HG03432 (cell line): ENCODE data around the gene CTNNBL1.
A peak's percentile ranks its signal among the peaks of the same experiment; 100 is the strongest.

ENCODE experiments used
- ATAC-seq: cut with Tn5 transposase; IDR thresholded peaks from one replicate; pipeline ENCODE4 v1.9.1; 2021; ENCODE audit warnings: mild to moderate bottlenecking, moderate library complexity; ENCODE audit not compliant: unreplicated experiment

The CTNNBL1 gene

GRCh38 chr20:37775200-37775599 is 81.4 kb downstream of the CTNNBL1 start:
- no peak for ATAC-seq

- no peak for ATAC-seq
Observed at GRCh38 chr20:37776049-37776448, 82.2 kb downstream of the CTNNBL1 start.

- ATAC-seq = no peak
Observed at GRCh38 chr20:37776526-37776925, 82.7 kb downstream of the CTNNBL1 start.

- ATAC-seq = no peak
Observed at GRCh38 chr20:37777012-37777950, 83.5 kb downstream of the CTNNBL1 start.

GRCh38 chr20:37777988-37778659 is 84.3 kb downstream of the CTNNBL1 start:
- ATAC-seq = no peak

- ATAC-seq = no peak
Observed at GRCh38 chr20:37781626-37782025, 87.8 kb downstream of the CTNNBL1 start.

- ATAC-seq = no peak
Observed at GRCh38 chr20:37786043-37786442, 92.2 kb downstream of the CTNNBL1 start.

GRCh38 chr20:37789408-37789807 is 95.6 kb downstream of the CTNNBL1 start:
- no peak for ATAC-seq

- ATAC-seq = no peak
Observed at GRCh38 chr20:37790900-37791299, 97.1 kb downstream of the CTNNBL1 start.

GRCh38 chr20:37796121-37796520 is 102.3 kb downstream of the CTNNBL1 start:
- no peak for ATAC-seq

GRCh38 chr20:37796733-37797132 is 102.9 kb downstream of the CTNNBL1 start:
- ATAC-seq = no peak

- no peak for ATAC-seq
Observed at GRCh38 chr20:37797669-37798175, 103.9 kb downstream of the CTNNBL1 start.

- no peak for ATAC-seq
Observed at GRCh38 chr20:37798312-37798711, 104.5 kb downstream of the CTNNBL1 start.

GRCh38 chr20:37800618-37801017 is 106.8 kb downstream of the CTNNBL1 start:
- no peak for ATAC-seq

GRCh38 chr20:37801921-37802320 is 108.1 kb downstream of the CTNNBL1 start:
- ATAC-seq = no peak

GRCh38 chr20:37803438-37804307 is 109.8 kb downstream of the CTNNBL1 start:
- ATAC-seq = peak; percentile 46

GRCh38 chr20:37804584-37805566 is 111.0 kb downstream of the CTNNBL1 start:
- peak; percentile 83 for ATAC-seq

GRCh38 chr20:37807471-37808232 is 113.8 kb downstream of the CTNNBL1 start:
- ATAC-seq = no peak
